ENCODE results near the gene TRMT5.

The TRMT5 gene

DNA sequence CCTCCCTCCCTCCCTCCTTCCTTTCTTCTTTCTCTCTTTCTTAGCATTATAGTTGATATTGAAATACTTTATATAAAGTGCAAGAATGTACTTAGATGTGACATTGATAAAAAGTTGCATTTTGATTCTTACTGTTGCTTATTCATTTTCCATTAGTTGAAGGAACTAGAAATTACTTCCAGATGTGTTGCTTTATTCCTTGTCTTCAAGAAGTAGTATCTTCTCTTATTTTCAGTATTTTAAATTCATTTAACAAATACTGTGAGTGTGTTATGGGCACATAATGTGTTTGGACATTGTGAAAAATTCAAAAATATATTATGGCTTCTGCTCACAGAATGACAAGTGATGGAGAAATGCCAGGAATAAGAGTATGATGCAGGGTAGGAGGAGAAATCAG, 45.6 kb downstream of the TRMT5 start:
- CTCF ChIA-PET: no interaction called here
- TF ChIP-seq CTCF (conservative IDR thresholded peaks at IDR 0.05; ENCODE audit: low read depth): no peak
- H3K27ac ChIP-seq: no peak overlapping the region
- POLR2A ChIA-PET (ENCODE audit: low non-redundant PET): no interaction called here
- no peak for DNase-seq (ENCODE audit: low spot score)

DNA sequence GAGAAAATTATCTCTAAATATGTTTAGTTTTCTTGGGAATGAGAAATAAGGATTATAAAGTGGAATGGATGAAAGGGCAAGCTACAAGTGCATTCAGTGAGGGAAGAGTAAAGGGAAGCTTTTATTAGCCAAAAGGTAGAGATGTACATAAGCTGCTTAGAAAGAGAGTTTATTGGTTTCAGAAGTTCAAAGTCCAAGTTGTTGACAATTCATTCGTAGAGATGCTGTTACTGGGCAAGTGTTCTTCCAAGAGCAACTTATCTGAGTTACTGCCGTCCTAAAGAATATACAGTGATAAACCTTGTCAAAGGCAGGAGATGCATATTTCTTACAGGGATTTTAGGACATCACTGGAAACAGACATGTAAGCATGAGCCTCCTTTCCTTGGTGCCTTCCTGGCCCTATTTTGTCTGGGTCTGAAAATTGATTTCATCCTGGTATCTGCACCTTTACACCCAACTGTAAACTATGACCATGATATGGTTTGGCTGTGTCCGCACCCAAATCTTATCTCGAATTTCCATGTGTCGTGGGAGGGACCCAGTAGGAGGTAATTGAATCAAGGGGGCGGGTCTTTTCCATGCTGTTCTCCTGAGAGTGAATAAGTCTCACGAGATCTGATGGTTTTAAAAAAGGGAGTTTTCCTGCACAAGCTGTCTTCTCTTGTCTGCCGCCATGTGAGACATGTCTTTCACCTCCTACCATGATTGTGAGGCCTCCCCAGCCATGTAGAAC, 46.8 kb downstream of the TRMT5 start:
- ChIA-PET CTCF (no interaction called here), POLR2A (ENCODE audit: low non-redundant PET) (no interaction called here)
- no peak for DNase-seq (ENCODE audit: low spot score)
- H3K27ac ChIP-seq: no peak overlapping the region
- no peak for TF ChIP-seq CTCF (conservative IDR thresholded peaks at IDR 0.05; ENCODE audit: low read depth)

DNA sequence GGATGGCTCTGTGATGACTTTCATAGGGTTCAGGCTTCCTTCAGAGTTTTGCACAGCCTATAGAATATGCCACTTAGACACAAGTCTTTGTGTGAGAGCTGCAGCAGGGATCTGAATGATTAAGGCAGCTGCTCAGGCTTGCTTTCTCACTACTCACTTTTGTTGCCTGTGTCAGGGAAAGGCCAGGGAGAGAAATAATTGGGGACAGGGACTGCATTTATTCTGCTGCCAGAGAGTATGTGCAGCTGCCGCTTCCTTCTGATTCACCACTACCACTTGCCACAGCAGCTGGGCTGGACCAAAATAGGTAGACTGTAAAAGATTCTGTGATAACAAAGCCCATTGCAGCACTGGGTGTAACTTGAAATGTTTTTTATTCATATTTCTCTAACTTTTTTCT, 49.7 kb downstream of the TRMT5 start:
- no peak for TF ChIP-seq CTCF (conservative IDR thresholded peaks at IDR 0.05; ENCODE audit: low read depth)
- no peak for DNase-seq (ENCODE audit: low spot score)
- ChIA-PET POLR2A (ENCODE audit: low non-redundant PET) (no interaction called here), CTCF (no interaction called here)
- no peak overlapping the region for H3K27ac ChIP-seq

- no peak overlapping the region for H3K27ac ChIP-seq
- no peak for TF ChIP-seq CTCF (conservative IDR thresholded peaks at IDR 0.05; ENCODE audit: low read depth)
- ChIA-PET POLR2A (ENCODE audit: low non-redundant PET) (no interaction called here), CTCF (interaction anchor here (0.7 kb wide), 1 partner anchor 10 kb away, joined by 3 read pairs; no protein-coding TSS in a partner anchor)
- DNase-seq (ENCODE audit: low spot score): no peak
These were observed 54.9 kb downstream of the TRMT5 start for GRCh38 chr14:60926002-60926401.

DNA sequence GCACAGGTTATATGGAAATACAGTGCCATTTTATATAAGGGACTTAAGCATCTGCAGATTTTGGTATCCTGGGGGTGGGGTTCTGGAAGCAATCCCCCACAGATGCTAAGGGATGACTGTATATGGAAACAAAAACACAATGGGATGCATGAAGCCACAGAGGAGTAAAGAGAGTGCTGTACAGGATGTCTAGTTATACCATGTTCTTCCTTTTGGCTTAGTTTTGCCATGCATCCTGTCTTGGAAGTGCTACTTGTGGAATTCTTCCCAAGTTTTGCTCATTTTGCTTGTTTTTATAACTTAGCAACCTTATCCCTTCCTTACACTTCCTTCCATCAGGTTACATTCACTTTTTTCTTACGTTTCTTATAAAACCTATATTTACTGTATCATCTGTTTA, 55.6 kb downstream of the TRMT5 start:
- no peak for DNase-seq (ENCODE audit: low spot score)
- CTCF ChIA-PET: interaction anchor here (0.7 kb wide), 1 partner anchor 9 kb away, joined by 3 read pairs; no protein-coding TSS in a partner anchor
- POLR2A ChIA-PET (ENCODE audit: low non-redundant PET): no interaction called here
- no peak for TF ChIP-seq CTCF (conservative IDR thresholded peaks at IDR 0.05; ENCODE audit: low read depth)
- no peak overlapping the region for H3K27ac ChIP-seq

GRCh38 chr14:60922050-60922449, 58.8 kb downstream of the TRMT5 start:
- no peak overlapping the region for H3K27ac ChIP-seq
- ChIA-PET POLR2A (ENCODE audit: low non-redundant PET) (no interaction called here), CTCF (no interaction called here)
- DNase-seq (ENCODE audit: low spot score): peak; percentile 70
- TF ChIP-seq CTCF (conservative IDR thresholded peaks at IDR 0.05; ENCODE audit: low read depth): no peak

Measured in RWPE1 (cell line).